RWPE1 (cell line): Measurements from ENCODE around the gene TSPAN14.

ENCODE experiments used
- CTCF ChIA-PET: fragments of 350-600 bp; sonication (Branson Sonifier 250); formaldehyde crosslinking; extraction: SDS; loops from one replicate; lab custom pipeline; 2021; lab: Yijun Ruan, JAX
- POLR2A ChIA-PET: fragments of 400-600 bp; formaldehyde crosslinking; extraction: SDS; loops from one replicate; lab custom pipeline; 2020; ENCODE audit warnings: antibody characterized with exemption; ENCODE audit not compliant: low non-redundant PET; lab: Yijun Ruan, JAX
- DNase-seq: peaks from one replicate; pipeline ENCODE4 v3.0.0; 2012; ENCODE audit warnings: low spot score
- H3K27ac ChIP-seq: fragments of 450-650 bp; 2 replicates; pipeline ENCODE4 v1.5.1; 2017
- TF ChIP-seq, protein P1 (sequence below): fragments of 450-650 bp; conservative IDR thresholded peaks from 2 replicates; pipeline ENCODE4 v1.5.1; 2017; ENCODE audit warnings: low read depth, mild to moderate bottlenecking

Gene TSPAN14

DNA sequence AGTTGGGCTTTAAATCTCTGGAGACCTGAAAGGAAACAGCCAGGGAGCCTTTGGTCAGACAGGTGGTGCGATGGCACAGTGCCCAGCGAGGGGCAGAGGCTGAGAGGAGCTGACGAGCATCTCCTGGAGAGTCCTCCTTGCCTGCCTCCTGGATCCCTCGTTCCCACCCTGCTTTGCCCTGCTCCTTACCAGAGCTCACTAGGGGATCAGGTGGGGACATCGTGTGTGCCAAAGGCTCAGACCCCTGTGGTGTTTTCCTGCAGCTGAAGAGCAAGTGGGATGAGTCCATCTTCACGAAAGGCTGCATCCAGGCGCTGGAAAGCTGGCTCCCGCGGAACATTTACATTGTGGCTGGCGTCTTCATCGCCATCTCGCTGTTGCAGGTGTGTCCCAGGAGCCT lies 61.8 kb downstream of the TSPAN14 start:
- no peak for DNase-seq
- ChIA-PET POLR2A (no interaction called here), CTCF (interaction anchor here (0.9 kb wide), 1 partner anchor 106 kb away, joined by 4 read pairs; no protein-coding TSS in a partner anchor)
- H3K27ac ChIP-seq, result no peak overlapping the region
- TF ChIP-seq, protein P1, sequence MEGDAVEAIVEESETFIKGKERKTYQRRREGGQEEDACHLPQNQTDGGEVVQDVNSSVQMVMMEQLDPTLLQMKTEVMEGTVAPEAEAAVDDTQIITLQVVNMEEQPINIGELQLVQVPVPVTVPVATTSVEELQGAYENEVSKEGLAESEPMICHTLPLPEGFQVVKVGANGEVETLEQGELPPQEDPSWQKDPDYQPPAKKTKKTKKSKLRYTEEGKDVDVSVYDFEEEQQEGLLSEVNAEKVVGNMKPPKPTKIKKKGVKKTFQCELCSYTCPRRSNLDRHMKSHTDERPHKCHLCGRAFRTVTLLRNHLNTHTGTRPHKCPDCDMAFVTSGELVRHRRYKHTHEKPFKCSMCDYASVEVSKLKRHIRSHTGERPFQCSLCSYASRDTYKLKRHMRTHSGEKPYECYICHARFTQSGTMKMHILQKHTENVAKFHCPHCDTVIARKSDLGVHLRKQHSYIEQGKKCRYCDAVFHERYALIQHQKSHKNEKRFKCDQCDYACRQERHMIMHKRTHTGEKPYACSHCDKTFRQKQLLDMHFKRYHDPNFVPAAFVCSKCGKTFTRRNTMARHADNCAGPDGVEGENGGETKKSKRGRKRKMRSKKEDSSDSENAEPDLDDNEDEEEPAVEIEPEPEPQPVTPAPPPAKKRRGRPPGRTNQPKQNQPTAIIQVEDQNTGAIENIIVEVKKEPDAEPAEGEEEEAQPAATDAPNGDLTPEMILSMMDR, result no peak

DNA sequence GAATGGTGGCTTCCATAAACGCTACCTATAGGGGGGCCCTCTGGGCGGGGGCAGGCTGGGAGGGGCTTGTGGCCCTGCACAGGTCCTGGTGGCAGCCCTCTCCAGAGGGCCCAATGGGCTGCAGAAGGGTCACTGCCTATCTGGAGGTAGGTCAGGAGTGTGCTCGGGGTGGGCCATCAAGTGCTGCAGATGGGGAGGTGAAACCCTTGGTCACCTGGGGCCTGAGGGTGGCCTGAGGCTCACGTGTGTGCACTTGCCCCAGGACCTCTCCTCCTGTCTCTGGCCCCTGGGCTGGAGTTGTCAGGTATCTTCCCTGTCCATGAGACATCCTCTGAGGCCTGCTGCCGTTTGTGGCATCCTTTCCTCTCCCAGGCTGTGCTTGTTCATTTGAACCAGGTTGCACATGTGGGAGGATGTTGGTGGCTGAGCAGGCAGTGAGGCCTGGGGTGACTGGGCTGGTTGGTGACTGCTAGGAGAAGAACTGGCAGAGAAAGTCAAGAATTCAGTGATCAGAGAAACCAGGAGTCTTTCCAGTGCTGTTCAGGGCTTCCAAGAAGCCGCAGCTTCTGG lies 62.5 kb downstream of the TSPAN14 start:
- peak overlapping the region; percentile 26; the same call in 1 of the 2 replicates for H3K27ac ChIP-seq
- no peak for DNase-seq
- POLR2A ChIA-PET, result no interaction called here
- TF ChIP-seq, protein P1, result no peak
- CTCF ChIA-PET, result interaction anchor here (0.9 kb wide), 1 partner anchor 107 kb away, joined by 4 read pairs; no protein-coding TSS in a partner anchor

DNA sequence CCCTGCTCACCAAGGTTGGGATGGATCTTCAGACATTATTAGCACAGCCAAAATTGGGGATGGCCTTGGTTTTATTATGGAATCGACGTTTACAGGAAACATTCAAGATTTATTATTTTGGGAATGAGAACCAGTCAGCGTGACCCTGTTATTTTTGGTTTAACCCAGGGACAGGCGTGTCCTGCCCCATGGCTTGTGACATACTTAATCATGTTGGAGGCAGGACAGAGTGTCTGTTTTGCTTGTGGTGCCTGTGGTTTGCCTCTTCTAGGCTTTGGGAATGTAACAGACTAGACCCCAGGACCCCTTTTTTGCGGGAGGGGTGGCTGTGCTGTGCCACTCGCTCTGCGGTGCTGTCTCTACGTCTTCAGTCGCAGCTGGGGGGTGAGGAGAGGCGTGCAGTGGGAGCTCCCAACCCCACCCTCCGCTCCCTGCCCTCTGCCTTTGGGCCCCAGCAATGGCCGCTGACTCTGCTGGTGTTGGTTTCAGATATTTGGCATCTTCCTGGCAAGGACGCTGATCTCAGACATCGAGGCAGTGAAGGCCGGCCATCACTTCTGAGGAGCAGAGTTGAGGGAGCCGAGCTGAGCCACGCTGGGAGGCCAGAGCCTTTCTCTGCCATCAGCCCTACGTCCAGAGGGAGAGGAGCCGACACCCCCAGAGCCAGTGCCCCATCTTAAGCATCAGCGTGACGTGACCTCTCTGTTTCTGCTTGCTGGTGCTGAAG lies 63.5 kb downstream of the TSPAN14 start:
- ChIA-PET POLR2A (no interaction called here), CTCF (interaction anchor here (0.9 kb wide), 1 partner anchor 12 kb away, joined by 3 read pairs; no protein-coding TSS in a partner anchor)
- TF ChIP-seq, protein P1, result no peak
- no peak overlapping the region for H3K27ac ChIP-seq
- no peak for DNase-seq

DNA sequence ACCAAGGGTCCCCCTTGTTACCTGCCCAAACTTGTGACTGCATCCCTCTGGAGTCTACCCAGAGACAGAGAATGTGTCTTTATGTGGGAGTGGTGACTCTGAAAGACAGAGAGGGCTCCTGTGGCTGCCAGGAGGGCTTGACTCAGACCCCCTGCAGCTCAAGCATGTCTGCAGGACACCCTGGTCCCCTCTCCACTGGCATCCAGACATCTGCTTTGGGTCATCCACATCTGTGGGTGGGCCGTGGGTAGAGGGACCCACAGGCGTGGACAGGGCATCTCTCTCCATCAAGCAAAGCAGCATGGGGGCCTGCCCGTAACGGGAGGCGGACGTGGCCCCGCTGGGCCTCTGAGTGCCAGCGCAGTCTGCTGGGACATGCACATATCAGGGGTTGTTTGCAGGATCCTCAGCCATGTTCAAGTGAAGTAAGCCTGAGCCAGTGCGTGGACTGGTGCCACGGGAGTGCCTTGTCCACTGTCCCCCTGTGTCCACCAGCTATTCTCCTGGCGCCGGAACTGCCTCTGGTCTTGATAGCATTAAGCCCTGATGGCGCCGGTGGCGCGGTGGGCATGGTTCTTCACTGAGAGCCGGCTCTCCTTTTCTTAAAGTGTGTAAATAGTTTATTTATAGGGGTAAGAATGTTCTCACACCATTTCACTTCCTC lies 64.2 kb downstream of the TSPAN14 start:
- ChIA-PET CTCF (interaction anchor here (0.9 kb wide), 1 partner anchor 12 kb away, joined by 3 read pairs; no protein-coding TSS in a partner anchor), POLR2A (no interaction called here)
- DNase-seq, result no peak
- no peak overlapping the region for H3K27ac ChIP-seq
- TF ChIP-seq, protein P1, result no peak

DNA sequence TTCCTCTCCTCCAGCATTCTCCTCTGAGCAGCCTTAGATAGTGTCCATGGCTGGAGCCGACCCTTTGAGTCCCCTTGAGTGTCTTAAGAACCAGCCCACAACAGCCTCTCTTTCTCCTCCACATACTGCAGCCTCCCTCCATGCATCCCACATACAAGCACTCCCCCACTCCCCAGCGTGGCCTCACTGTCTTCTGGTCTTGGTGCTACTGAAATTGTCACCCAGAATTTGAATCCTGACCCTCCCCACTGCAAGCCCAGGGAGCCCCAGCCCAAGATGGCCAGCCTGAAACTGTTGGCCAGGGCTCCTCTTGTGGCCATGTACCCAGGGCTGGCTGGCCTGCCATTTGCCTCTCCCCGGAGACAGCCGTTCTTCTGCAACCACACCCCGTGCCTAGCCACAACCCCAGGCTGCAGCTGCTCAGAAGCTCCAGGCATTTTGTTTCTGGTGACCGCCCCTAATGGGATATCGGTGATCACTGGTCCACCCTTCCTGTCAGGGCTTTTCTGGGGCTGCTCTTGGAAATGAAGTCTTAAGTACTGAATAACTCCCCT lies 64.8 kb downstream of the TSPAN14 start:
- H3K27ac ChIP-seq, result no peak overlapping the region
- CTCF ChIA-PET, result no interaction called here
- TF ChIP-seq, protein P1, result no peak
- POLR2A ChIA-PET, result no interaction called here
- no peak for DNase-seq
